T-helper 2 cell treated with Interferon-gamma antibody and Interleukin-4, amounts not matched to agents 100 ng/mL and 5 ng/mL, for 36 hours (primary cell): ENCODE measurements around the gene STAU1. TPM values are rescaled to one million over a fixed set of nuclear protein-coding genes. Genes with fewer than 3 reads are reported as not detected.
"Not testable (repeated sequence)": the region's sequence is repeated elsewhere in the genome, so short reads cannot be mapped to it uniquely, and the experiment has no call there.

Source experiments
- intact Hi-C: fragments of 100-400 bp; cut with micrococcal nuclease; formaldehyde crosslinking; loops from one replicate; pipeline ENCODE4 v1.15.1; 2023
- total RNA-seq: library from RNA; stranded (reverse); gene quantifications from 2 replicates; pipeline ENCODE4 v1.2.3, GENCODE V29; 2022

STAU1 gene
- total RNA-seq, 1 donor from 2014 or later, result 51.0 TPM

GRCh38 chr20:49166534-49167449 lies 21.3 kb downstream of the STAU1 start:
- intact Hi-C loops, result loop anchor here (2.0 kb wide), 1 partner anchor 20 kb away; no protein-coding TSS in a partner anchor

GRCh38 chr20:49165611-49166010 lies 22.5 kb downstream of the STAU1 start:
- intact Hi-C loops, result loop anchor here (2.0 kb wide), 1 partner anchor 21 kb away; no protein-coding TSS in a partner anchor

GRCh38 chr20:49163696-49164095 lies 24.4 kb downstream of the STAU1 start:
- intact Hi-C loops, result no loop called here

- intact Hi-C loops, result no loop called here
These were observed 26.5 kb downstream of the STAU1 start for GRCh38 chr20:49161428-49162152.

GRCh38 chr20:49160057-49160929 lies 27.8 kb downstream of the STAU1 start:
- intact Hi-C loops, result no loop called here

GRCh38 chr20:49157146-49157545 lies 31.0 kb downstream of the STAU1 start:
- intact Hi-C loops, result no loop called here

GRCh38 chr20:49156481-49156880 lies 31.7 kb downstream of the STAU1 start:
- intact Hi-C loops, result no loop called here

GRCh38 chr20:49151436-49151835 lies 36.7 kb downstream of the STAU1 start:
- intact Hi-C loops, result no loop called here

GRCh38 chr20:49149281-49150045 lies 38.7 kb downstream of the STAU1 start:
- intact Hi-C loops, result no loop called here

GRCh38 chr20:49148601-49149000 lies 39.5 kb downstream of the STAU1 start:
- intact Hi-C loops, result no loop called here

GRCh38 chr20:49147296-49147695 lies 40.8 kb downstream of the STAU1 start:
- intact Hi-C loops, result no loop called here

GRCh38 chr20:49146442-49147225 lies 41.5 kb downstream of the STAU1 start:
- intact Hi-C loops, result no loop called here

- intact Hi-C loops, result no loop called here
These were observed 47.3 kb downstream of the STAU1 start for GRCh38 chr20:49140834-49141233.

- intact Hi-C loops, result no loop called here
These were observed 47.7 kb downstream of the STAU1 start for GRCh38 chr20:49140411-49140810.

GRCh38 chr20:49138431-49138830 lies 49.7 kb downstream of the STAU1 start:
- intact Hi-C loops, result no loop called here

GRCh38 chr20:49136817-49137571 lies 51.1 kb downstream of the STAU1 start:
- intact Hi-C loops, result no loop called here

- intact Hi-C loops, result not testable (repeated sequence)
These were observed 53.3 kb downstream of the STAU1 start for GRCh38 chr20:49134797-49135196.

GRCh38 chr20:49133571-49133970 lies 54.6 kb downstream of the STAU1 start:
- intact Hi-C loops, result loop anchor here (1.0 kb wide), 1 partner anchor 84 kb away; no protein-coding TSS in a partner anchor

- intact Hi-C loops, result loop anchor here (1.0 kb wide), 1 partner anchor 84 kb away; no protein-coding TSS in a partner anchor
These were observed 55.1 kb downstream of the STAU1 start for GRCh38 chr20:49132995-49133478.
